Fibroblast of skin of left biceps (primary cell): ENCODE measurements around the gene TPK1.

ENCODE experiments used
- DNase-seq, 2 experiments: peaks; one replicate each; pipeline ENCODE4 v3.0.0-alpha.2; 2013; ENCODE audit warnings: low read depth in 2 of 2

The TPK1 gene

GRCh38 chr7:144529269-144529926 lies 306.5 kb downstream of the TPK1 start:
- DNase-seq = no peak

GRCh38 chr7:144528536-144529045 lies 307.3 kb downstream of the TPK1 start:
- DNase-seq = no peak

GRCh38 chr7:144527051-144527471 lies 308.8 kb downstream of the TPK1 start:
- DNase-seq = no peak

GRCh38 chr7:144525956-144526355 lies 309.9 kb downstream of the TPK1 start:
- no peak for DNase-seq

- DNase-seq = no peak
These were observed 311.6 kb downstream of the TPK1 start for GRCh38 chr7:144524271-144524670.

GRCh38 chr7:144523621-144524020 lies 312.2 kb downstream of the TPK1 start:
- no peak for DNase-seq

GRCh38 chr7:144519925-144520324 lies 315.9 kb downstream of the TPK1 start:
- no peak for DNase-seq

- DNase-seq = no peak
These were observed 317.5 kb downstream of the TPK1 start for GRCh38 chr7:144518360-144518759.

GRCh38 chr7:144517749-144518148 lies 318.1 kb downstream of the TPK1 start:
- no peak for DNase-seq

- DNase-seq = no peak
These were observed 318.9 kb downstream of the TPK1 start for GRCh38 chr7:144516729-144517525.

GRCh38 chr7:144513334-144513733 lies 322.5 kb downstream of the TPK1 start:
- DNase-seq = no peak

GRCh38 chr7:144510621-144511020 lies 325.2 kb downstream of the TPK1 start:
- DNase-seq = no peak

GRCh38 chr7:144508702-144509101 lies 327.2 kb downstream of the TPK1 start:
- no peak for DNase-seq

GRCh38 chr7:144503215-144503614 lies 332.6 kb downstream of the TPK1 start:
- DNase-seq = no peak

GRCh38 chr7:144500225-144500624 lies 335.6 kb downstream of the TPK1 start:
- DNase-seq = no peak

GRCh38 chr7:144497282-144497681 lies 338.6 kb downstream of the TPK1 start:
- DNase-seq = no peak

GRCh38 chr7:144494355-144494754 lies 341.5 kb downstream of the TPK1 start:
- DNase-seq = no peak

- no peak for DNase-seq
These were observed 346.3 kb downstream of the TPK1 start for GRCh38 chr7:144489504-144489903.

- no peak for DNase-seq
These were observed 346.9 kb downstream of the TPK1 start for GRCh38 chr7:144488977-144489376.

GRCh38 chr7:144487901-144488300 lies 348.0 kb downstream of the TPK1 start:
- DNase-seq = no peak

- DNase-seq = no peak
These were observed 351.4 kb downstream of the TPK1 start for GRCh38 chr7:144484445-144484844.

- DNase-seq = no peak
These were observed 352.7 kb downstream of the TPK1 start for GRCh38 chr7:144483189-144483588.

- DNase-seq = no peak
These were observed 354.0 kb downstream of the TPK1 start for GRCh38 chr7:144481833-144482232.
